ENCODE measurements around the gene C5. TPM values are rescaled to one million over a fixed set of nuclear protein-coding genes. Genes with fewer than 3 reads are reported as not detected.

C5 gene
- total and polyA plus RNA-seq, 2 experiments from 2014 or later: 0.31 TPM; not detected in 1

DNA sequence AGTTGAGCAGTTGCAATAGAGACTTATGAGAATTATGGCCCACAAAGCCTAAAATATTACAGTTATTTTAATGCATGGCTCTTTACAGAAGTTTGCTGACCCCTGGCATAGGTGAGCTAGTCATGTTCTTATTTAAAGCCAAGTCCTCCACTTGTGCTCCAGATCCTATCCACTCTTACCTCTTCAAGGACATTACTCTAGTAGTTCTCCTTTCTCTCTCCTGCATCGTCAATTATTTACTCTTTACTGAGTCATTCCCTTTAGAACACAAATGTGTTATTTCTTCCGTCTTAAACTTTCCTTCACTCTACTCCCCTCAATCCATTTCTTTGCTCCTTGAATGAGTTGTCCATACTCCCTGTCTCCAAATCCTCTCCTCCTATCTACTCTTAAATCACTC lies 102.9 kb downstream of the C5 start (continued):
- TF ChIP-seq, protein P1, sequence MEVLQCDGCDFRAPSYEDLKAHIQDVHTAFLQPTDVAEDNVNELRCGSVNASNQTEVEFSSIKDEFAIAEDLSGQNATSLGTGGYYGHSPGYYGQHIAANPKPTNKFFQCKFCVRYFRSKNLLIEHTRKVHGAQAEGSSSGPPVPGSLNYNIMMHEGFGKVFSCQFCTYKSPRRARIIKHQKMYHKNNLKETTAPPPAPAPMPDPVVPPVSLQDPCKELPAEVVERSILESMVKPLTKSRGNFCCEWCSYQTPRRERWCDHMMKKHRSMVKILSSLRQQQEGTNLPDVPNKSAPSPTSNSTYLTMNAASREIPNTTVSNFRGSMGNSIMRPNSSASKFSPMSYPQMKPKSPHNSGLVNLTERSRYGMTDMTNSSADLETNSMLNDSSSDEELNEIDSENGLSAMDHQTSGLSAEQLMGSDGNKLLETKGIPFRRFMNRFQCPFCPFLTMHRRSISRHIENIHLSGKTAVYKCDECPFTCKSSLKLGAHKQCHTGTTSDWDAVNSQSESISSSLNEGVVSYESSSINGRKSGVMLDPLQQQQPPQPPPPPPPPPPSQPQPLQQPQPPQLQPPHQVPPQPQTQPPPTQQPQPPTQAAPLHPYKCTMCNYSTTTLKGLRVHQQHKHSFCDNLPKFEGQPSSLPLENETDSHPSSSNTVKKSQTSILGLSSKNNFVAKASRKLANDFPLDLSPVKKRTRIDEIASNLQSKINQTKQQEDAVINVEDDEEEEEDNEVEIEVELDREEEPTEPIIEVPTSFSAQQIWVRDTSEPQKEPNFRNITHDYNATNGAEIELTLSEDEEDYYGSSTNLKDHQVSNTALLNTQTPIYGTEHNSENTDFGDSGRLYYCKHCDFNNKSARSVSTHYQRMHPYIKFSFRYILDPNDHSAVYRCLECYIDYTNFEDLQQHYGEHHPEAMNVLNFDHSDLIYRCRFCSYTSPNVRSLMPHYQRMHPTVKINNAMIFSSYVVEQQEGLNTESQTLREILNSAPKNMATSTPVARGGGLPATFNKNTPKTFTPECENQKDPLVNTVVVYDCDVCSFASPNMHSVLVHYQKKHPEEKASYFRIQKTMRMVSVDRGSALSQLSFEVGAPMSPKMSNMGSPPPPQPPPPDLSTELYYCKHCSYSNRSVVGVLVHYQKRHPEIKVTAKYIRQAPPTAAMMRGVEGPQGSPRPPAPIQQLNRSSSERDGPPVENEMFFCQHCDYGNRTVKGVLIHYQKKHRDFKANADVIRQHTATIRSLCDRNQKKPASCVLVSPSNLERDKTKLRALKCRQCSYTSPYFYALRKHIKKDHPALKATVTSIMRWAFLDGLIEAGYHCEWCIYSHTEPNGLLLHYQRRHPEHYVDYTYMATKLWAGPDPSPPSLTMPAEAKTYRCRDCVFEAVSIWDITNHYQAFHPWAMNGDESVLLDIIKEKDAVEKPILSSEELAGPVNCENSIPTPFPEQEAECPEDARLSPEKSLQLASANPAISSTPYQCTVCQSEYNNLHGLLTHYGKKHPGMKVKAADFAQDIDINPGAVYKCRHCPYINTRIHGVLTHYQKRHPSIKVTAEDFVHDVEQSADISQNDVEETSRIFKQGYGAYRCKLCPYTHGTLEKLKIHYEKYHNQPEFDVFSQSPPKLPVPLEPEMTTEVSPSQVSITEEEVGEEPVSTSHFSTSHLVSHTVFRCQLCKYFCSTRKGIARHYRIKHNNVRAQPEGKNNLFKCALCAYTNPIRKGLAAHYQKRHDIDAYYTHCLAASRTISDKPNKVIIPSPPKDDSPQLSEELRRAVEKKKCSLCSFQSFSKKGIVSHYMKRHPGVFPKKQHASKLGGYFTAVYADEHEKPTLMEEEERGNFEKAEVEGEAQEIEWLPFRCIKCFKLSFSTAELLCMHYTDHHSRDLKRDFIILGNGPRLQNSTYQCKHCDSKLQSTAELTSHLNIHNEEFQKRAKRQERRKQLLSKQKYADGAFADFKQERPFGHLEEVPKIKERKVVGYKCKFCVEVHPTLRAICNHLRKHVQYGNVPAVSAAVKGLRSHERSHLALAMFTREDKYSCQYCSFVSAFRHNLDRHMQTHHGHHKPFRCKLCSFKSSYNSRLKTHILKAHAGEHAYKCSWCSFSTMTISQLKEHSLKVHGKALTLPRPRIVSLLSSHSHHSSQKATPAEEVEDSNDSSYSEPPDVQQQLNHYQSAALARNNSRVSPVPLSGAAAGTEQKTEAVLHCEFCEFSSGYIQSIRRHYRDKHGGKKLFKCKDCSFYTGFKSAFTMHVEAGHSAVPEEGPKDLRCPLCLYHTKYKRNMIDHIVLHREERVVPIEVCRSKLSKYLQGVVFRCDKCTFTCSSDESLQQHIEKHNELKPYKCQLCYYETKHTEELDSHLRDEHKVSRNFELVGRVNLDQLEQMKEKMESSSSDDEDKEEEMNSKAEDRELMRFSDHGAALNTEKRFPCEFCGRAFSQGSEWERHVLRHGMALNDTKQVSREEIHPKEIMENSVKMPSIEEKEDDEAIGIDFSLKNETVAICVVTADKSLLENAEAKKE (CRISPR knock-in tag; IDR thresholded peaks at IDR 0.05): no peak
- no peak for TF ChIP-seq EZH2phosphoT487 (IDR thresholded peaks at IDR 0.05; ENCODE audit: unreplicated experiment)
- TF ChIP-seq, protein P2, sequence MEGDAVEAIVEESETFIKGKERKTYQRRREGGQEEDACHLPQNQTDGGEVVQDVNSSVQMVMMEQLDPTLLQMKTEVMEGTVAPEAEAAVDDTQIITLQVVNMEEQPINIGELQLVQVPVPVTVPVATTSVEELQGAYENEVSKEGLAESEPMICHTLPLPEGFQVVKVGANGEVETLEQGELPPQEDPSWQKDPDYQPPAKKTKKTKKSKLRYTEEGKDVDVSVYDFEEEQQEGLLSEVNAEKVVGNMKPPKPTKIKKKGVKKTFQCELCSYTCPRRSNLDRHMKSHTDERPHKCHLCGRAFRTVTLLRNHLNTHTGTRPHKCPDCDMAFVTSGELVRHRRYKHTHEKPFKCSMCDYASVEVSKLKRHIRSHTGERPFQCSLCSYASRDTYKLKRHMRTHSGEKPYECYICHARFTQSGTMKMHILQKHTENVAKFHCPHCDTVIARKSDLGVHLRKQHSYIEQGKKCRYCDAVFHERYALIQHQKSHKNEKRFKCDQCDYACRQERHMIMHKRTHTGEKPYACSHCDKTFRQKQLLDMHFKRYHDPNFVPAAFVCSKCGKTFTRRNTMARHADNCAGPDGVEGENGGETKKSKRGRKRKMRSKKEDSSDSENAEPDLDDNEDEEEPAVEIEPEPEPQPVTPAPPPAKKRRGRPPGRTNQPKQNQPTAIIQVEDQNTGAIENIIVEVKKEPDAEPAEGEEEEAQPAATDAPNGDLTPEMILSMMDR (conservative IDR thresholded peaks at IDR 0.05; ENCODE audit: low read depth in 2 of 2): no peak
- TF ChIP-seq CREB1 (CRISPR knock-in tag; IDR thresholded peaks at IDR 0.05; ENCODE audit: low read depth): no peak

DNA sequence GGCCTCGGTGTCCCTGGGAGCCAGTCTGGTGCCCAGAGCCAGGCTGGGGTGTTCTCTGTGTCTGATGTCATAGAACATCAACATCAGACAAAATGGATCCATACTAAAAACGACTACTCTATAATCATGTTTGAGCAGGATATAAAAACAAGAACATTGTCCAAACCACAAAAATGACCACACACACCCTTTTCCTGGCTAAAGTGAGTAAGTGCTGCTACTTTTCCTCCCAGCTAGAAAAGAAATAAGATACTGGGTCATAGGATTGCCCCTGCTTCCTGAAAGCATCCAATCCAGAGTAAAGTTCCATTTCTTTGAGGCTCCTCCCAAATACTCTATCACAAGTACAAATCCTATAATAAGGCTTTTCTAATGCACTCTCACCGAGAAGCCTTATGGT lies 103.8 kb downstream of the C5 start:
- H3K9me2 ChIP-seq (ENCODE audit: insufficient read depth): no peaks in the 10 kb centered on the region
- H3K4me3 ChIP-seq: no peak overlapping the region
- H3K4me1 ChIP-seq (ENCODE audit: insufficient read depth): peaks cover 30% of the 10 kb centered on the region
- Mint-ChIP-seq H3K4me3 (no peak overlapping the region), H3K27me3 (ENCODE audit: insufficient read depth, low read depth, poor library complexity) (peaks cover 8% of the 10 kb centered on the region), H3K27ac (no peak overlapping the region), H3K9me3 (no peaks in the 10 kb centered on the region), H3K4me1 (peaks cover 22% of the 10 kb centered on the region), H3K36me3 (ENCODE audit: low read depth) (no peaks in the 10 kb centered on the region)
- H3K4me2 ChIP-seq: no peak overlapping the region
- H4K20me1 ChIP-seq (replicated peaks; ENCODE audit: insufficient read depth): no peaks in the 10 kb centered on the region
- no peaks in the 10 kb centered on the region for H3K27me3 ChIP-seq (ENCODE audit: insufficient read depth)
- 0 out of 2 replicates have a peak, but pooled peaks cover 7% of the 10 kb centered on the region for H3F3A ChIP-seq (replicated peaks; ENCODE audit: low read depth)
- no peak for DNase-seq (ENCODE audit: low spot score)
- no peak overlapping the region for H2AFZ ChIP-seq
- H3K79me2 ChIP-seq (replicated peaks; ENCODE audit: insufficient read depth): no peaks in the 10 kb centered on the region
- no peaks in the 10 kb centered on the region for H3K36me3 ChIP-seq (ENCODE audit: insufficient read depth)
- H3K27ac ChIP-seq (ENCODE audit: low read depth): no peak overlapping the region
- ATAC-seq: no peak
- no peak for TF ChIP-seq POLR2AphosphoS5 (IDR thresholded peaks at IDR 0.05; ENCODE audit: low read depth)
- TF ChIP-seq, protein P1 (CRISPR knock-in tag; IDR thresholded peaks at IDR 0.05): no peak
- TF ChIP-seq, protein P2 (conservative IDR thresholded peaks at IDR 0.05; ENCODE audit: low read depth in 2 of 2): no peak

Data from GM23338 (cell line).